GM19455 (cell line): ENCODE data around the gene USP20.

ENCODE experiments used
- ATAC-seq: cut with Tn5 transposase; IDR thresholded peaks from one replicate; pipeline ENCODE4 v1.9.1; 2021; ENCODE audit not compliant: unreplicated experiment

USP20 gene

GRCh38 chr9:129851821-129852220, 16.6 kb downstream of the USP20 start:
- ATAC-seq: no peak

- no peak for ATAC-seq
These were observed 17.3 kb downstream of the USP20 start for GRCh38 chr9:129852579-129852978.

- ATAC-seq: no peak
These were observed 18.4 kb downstream of the USP20 start for GRCh38 chr9:129853614-129854013.

GRCh38 chr9:129854588-129855110, 19.4 kb downstream of the USP20 start:
- ATAC-seq: no peak

- ATAC-seq: no peak
These were observed 21.9 kb downstream of the USP20 start for GRCh38 chr9:129857207-129857606.

GRCh38 chr9:129858167-129858962, 23.1 kb downstream of the USP20 start:
- ATAC-seq: no peak

- no peak for ATAC-seq
These were observed 25.6 kb downstream of the USP20 start for GRCh38 chr9:129860653-129861446.

- no peak for ATAC-seq
These were observed 26.2 kb downstream of the USP20 start for GRCh38 chr9:129861447-129861827.

GRCh38 chr9:129863059-129863690, 27.9 kb downstream of the USP20 start:
- ATAC-seq: no peak

GRCh38 chr9:129864991-129865647, 29.9 kb downstream of the USP20 start:
- ATAC-seq: no peak

- ATAC-seq: no peak
These were observed 30.5 kb downstream of the USP20 start for GRCh38 chr9:129865668-129866320.

GRCh38 chr9:129866394-129867135, 31.3 kb downstream of the USP20 start:
- no peak for ATAC-seq

GRCh38 chr9:129867136-129868022, 32.1 kb downstream of the USP20 start:
- ATAC-seq: no peak

GRCh38 chr9:129868023-129868871, 33.0 kb downstream of the USP20 start:
- ATAC-seq: no peak

GRCh38 chr9:129868872-129869486, 33.7 kb downstream of the USP20 start:
- no peak for ATAC-seq

- ATAC-seq: no peak
These were observed 34.6 kb downstream of the USP20 start for GRCh38 chr9:129869585-129870501.
